SK-N-SH treated with all-trans-retinoic acid at 6 μM for 48 hours (cell line): ENCODE results near the gene CREB3L2.

Experiments
- ARNTL ChIP-seq: fragments of 450-650 bp; formaldehyde crosslinking; IDR thresholded peaks from 2 replicates; pipeline ENCODE4 v1.5.0; 2020; ENCODE audit warnings: low read depth, mild to moderate bottlenecking, moderate library complexity, borderline replicate concordance
- ESRRG ChIP-seq: fragments of 250-450 bp; sonication (Bioruptor Pico); IDR thresholded peaks from 2 replicates; pipeline ENCODE4 v1.6.1; 2021; ENCODE audit warnings: mild to moderate bottlenecking
- GLIS3 ChIP-seq: fragments of 250-450 bp; sonication (Bioruptor Pico); IDR thresholded peaks from 2 replicates; pipeline ENCODE4 v1.5.0; 2020; ENCODE audit warnings: mild to moderate bottlenecking, moderate library complexity
- PPARA ChIP-seq: fragments of 250-450 bp; sonication (Bioruptor Pico); IDR thresholded peaks from 2 replicates; pipeline ENCODE4 v1.5.0; 2020; ENCODE audit warnings: mild to moderate bottlenecking, borderline replicate concordance
- RARB ChIP-seq: fragments of 250-450 bp; sonication (Bioruptor Pico); IDR thresholded peaks from 2 replicates; pipeline ENCODE4 v1.8.0; 2021; ENCODE audit warnings: mild to moderate bottlenecking, moderate library complexity
- SNAI2 ChIP-seq: fragments of 250-450 bp; sonication (Bioruptor Pico); IDR thresholded peaks from 2 replicates; pipeline ENCODE4 v1.5.0; 2020; ENCODE audit warnings: mild to moderate bottlenecking, moderate library complexity
- ZC3H10 ChIP-seq: fragments of 250-450 bp; sonication (Bioruptor Pico); IDR thresholded peaks from 2 replicates; pipeline ENCODE4 v1.5.1; 2021; ENCODE audit warnings: mild to moderate bottlenecking, moderate library complexity
- ZFP3 ChIP-seq: fragments of 250-450 bp; sonication (Bioruptor Pico); IDR thresholded peaks from 2 replicates; pipeline ENCODE4 v1.5.0; 2020; ENCODE audit warnings: mild to moderate bottlenecking, moderate library complexity
- ZFP30 ChIP-seq: fragments of 450-650 bp; formaldehyde crosslinking; IDR thresholded peaks from 2 replicates; pipeline ENCODE4 v1.5.0; 2022; ENCODE audit warnings: mild to moderate bottlenecking, moderate library complexity
- ZNF70 ChIP-seq: fragments of 450-650 bp; formaldehyde crosslinking; IDR thresholded peaks from 2 replicates; pipeline ENCODE4 v1.5.0; 2020; ENCODE audit warnings: mild to moderate bottlenecking, moderate library complexity
- TF ChIP-seq, protein P1 (sequence below): fragments of 250-450 bp; sonication (Bioruptor Pico); IDR thresholded peaks from 2 replicates; pipeline ENCODE4 v1.8.0; 2020; ENCODE audit warnings: mild to moderate bottlenecking, moderate library complexity, borderline replicate concordance
- TF ChIP-seq, protein P2 (sequence below): fragments of 250-450 bp; sonication (Bioruptor Pico); IDR thresholded peaks from 2 replicates; pipeline ENCODE4 v1.5.1; 2020; ENCODE audit warnings: low read depth, mild to moderate bottlenecking, moderate library complexity
- TF ChIP-seq, protein P3 (sequence below): fragments of 250-450 bp; sonication (Bioruptor Pico); IDR thresholded peaks from 2 replicates; pipeline ENCODE4 v1.5.0; 2020; ENCODE audit warnings: mild to moderate bottlenecking, moderate library complexity
- TF ChIP-seq, protein P4 (sequence below): fragments of 250-450 bp; sonication (Bioruptor Pico); IDR thresholded peaks from 2 replicates; pipeline ENCODE4 v1.5.1; 2021; ENCODE audit warnings: mild to moderate bottlenecking, moderate library complexity

DNA sequence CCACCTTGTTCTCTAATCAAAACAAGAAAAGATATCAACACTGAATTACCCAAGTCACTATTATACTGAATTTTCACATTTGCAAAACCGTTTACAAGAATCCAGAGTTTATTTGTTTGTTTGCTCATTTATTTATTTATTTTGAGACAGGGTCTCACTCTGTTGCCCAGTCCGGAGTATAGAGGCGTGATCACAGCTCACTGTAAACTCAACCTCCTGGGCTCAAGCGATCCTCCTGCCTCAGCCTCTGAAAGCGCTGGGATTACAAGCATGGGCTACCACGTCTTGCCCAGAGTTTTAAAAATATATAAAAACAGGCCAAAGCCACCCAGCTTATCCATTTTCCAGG, 8.5 kb downstream of the CREB3L2 start:
- no peak for TF ChIP-seq ARNTL (CRISPR knock-in tag)
- no peak for TF ChIP-seq ESRRG (CRISPR knock-in tag)
- no peak for TF ChIP-seq GLIS3 (CRISPR knock-in tag)
- TF ChIP-seq SNAI2 (CRISPR knock-in tag), result no peak
- TF ChIP-seq ZFP30 (CRISPR knock-in tag), result no peak
- TF ChIP-seq, protein P1, sequence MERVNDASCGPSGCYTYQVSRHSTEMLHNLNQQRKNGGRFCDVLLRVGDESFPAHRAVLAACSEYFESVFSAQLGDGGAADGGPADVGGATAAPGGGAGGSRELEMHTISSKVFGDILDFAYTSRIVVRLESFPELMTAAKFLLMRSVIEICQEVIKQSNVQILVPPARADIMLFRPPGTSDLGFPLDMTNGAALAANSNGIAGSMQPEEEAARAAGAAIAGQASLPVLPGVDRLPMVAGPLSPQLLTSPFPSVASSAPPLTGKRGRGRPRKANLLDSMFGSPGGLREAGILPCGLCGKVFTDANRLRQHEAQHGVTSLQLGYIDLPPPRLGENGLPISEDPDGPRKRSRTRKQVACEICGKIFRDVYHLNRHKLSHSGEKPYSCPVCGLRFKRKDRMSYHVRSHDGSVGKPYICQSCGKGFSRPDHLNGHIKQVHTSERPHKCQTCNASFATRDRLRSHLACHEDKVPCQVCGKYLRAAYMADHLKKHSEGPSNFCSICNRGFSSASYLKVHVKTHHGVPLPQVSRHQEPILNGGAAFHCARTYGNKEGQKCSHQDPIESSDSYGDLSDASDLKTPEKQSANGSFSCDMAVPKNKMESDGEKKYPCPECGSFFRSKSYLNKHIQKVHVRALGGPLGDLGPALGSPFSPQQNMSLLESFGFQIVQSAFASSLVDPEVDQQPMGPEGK, result no peak
- TF ChIP-seq, protein P2, sequence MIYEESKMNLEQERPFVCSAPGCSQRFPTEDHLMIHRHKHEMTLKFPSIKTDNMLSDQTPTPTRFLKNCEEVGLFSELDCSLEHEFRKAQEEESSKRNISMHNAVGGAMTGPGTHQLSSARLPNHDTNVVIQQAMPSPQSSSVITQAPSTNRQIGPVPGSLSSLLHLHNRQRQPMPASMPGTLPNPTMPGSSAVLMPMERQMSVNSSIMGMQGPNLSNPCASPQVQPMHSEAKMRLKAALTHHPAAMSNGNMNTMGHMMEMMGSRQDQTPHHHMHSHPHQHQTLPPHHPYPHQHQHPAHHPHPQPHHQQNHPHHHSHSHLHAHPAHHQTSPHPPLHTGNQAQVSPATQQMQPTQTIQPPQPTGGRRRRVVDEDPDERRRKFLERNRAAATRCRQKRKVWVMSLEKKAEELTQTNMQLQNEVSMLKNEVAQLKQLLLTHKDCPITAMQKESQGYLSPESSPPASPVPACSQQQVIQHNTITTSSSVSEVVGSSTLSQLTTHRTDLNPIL, result no peak
- TF ChIP-seq ZNF70 (CRISPR knock-in tag), result no peak
- TF ChIP-seq, protein P3, sequence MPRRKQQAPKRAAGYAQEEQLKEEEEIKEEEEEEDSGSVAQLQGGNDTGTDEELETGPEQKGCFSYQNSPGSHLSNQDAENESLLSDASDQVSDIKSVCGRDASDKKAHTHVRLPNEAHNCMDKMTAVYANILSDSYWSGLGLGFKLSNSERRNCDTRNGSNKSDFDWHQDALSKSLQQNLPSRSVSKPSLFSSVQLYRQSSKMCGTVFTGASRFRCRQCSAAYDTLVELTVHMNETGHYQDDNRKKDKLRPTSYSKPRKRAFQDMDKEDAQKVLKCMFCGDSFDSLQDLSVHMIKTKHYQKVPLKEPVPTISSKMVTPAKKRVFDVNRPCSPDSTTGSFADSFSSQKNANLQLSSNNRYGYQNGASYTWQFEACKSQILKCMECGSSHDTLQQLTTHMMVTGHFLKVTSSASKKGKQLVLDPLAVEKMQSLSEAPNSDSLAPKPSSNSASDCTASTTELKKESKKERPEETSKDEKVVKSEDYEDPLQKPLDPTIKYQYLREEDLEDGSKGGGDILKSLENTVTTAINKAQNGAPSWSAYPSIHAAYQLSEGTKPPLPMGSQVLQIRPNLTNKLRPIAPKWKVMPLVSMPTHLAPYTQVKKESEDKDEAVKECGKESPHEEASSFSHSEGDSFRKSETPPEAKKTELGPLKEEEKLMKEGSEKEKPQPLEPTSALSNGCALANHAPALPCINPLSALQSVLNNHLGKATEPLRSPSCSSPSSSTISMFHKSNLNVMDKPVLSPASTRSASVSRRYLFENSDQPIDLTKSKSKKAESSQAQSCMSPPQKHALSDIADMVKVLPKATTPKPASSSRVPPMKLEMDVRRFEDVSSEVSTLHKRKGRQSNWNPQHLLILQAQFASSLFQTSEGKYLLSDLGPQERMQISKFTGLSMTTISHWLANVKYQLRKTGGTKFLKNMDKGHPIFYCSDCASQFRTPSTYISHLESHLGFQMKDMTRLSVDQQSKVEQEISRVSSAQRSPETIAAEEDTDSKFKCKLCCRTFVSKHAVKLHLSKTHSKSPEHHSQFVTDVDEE, result no peak
- no peak for TF ChIP-seq PPARA (CRISPR knock-in tag)
- TF ChIP-seq ZFP3, result no peak
- TF ChIP-seq RARB (CRISPR knock-in tag), result no peak
- TF ChIP-seq, protein P4, sequence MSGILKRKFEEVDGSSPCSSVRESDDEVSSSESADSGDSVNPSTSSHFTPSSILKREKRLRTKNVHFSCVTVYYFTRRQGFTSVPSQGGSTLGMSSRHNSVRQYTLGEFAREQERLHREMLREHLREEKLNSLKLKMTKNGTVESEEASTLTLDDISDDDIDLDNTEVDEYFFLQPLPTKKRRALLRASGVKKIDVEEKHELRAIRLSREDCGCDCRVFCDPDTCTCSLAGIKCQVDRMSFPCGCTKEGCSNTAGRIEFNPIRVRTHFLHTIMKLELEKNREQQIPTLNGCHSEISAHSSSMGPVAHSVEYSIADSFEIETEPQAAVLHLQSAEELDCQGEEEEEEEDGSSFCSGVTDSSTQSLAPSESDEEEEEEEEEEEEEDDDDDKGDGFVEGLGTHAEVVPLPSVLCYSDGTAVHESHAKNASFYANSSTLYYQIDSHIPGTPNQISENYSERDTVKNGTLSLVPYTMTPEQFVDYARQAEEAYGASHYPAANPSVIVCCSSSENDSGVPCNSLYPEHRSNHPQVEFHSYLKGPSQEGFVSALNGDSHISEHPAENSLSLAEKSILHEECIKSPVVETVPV, result no peak
- TF ChIP-seq ZC3H10 (CRISPR knock-in tag), result no peak
